SJSA1 (cell line): Measurements from ENCODE around the gene PINK1. TPM values are rescaled to one million over a fixed set of nuclear protein-coding genes. Genes with fewer than 3 reads are reported as not detected.

ENCODE experiments used
- DNase-seq, 2 experiments: peaks; one replicate each; pipeline ENCODE4 v3.0.0-alpha.2; 2015 to 2020; ENCODE audit warnings: low spot score in 2 of 2, low read depth in 1 of 2
- H3K27ac ChIP-seq: fragments of 250-450 bp; sonication (Bioruptor Pico); 2 replicates; pipeline ENCODE4 v1.5.1; 2020; ENCODE audit warnings: mild to moderate bottlenecking, moderate library complexity
- H3K27me3 ChIP-seq: fragments of 250-450 bp; sonication (Bioruptor Pico); replicated peaks from 2 replicates; pipeline ENCODE4 v1.5.1; 2020; ENCODE audit warnings: mild to moderate bottlenecking, moderate library complexity
- H3K36me3 ChIP-seq: fragments of 250-450 bp; sonication (Bioruptor Pico); 2 replicates; pipeline ENCODE4 v1.5.1; 2020; ENCODE audit warnings: mild to moderate bottlenecking
- H3K4me1 ChIP-seq: fragments of 250-450 bp; sonication (Bioruptor Pico); replicated peaks from 2 replicates; pipeline ENCODE4 v1.6.1; 2021; ENCODE audit warnings: mild to moderate bottlenecking
- H3K4me3 ChIP-seq: fragments of 250-450 bp; sonication (Bioruptor Pico); 2 replicates; pipeline ENCODE4 v1.5.1; 2020; ENCODE audit warnings: mild to moderate bottlenecking
- H3K9me3 ChIP-seq: fragments of 250-450 bp; sonication (Bioruptor Pico); replicated peaks from 2 replicates; pipeline ENCODE4 v1.5.1; 2020; ENCODE audit warnings: mild to moderate bottlenecking
- total RNA-seq: library from RNA; depleted of rRNA; stranded (reverse); fragments of >200 nt; shearing (Covaris generic); gene quantifications from 2 replicates; pipeline ENCODE4 v1.2.3, GENCODE V29; 2014

PINK1 gene
- total RNA-seq, 1 experiment from 2014 or later, result 55.0 TPM

- no peak for DNase-seq
- H3K27ac ChIP-seq, result no peak overlapping the region
- H3K4me1 ChIP-seq, result no peaks in the 10 kb centered on the region
- H3K36me3 ChIP-seq, result 0 out of 2 replicates have a peak, but pooled peaks cover 2% of the 10 kb centered on the region
- H3K9me3 ChIP-seq, result no peaks in the 10 kb centered on the region
- no peak overlapping the region for H3K4me3 ChIP-seq
- no peaks in the 10 kb centered on the region for H3K27me3 ChIP-seq
These were observed 51.4 kb downstream of the PINK1 start for GRCh38 chr1:20684651-20685050.

GRCh38 chr1:20685099-20685662 lies 51.9 kb downstream of the PINK1 start:
- Histone ChIP-seq H3K4me1 (no peaks in the 10 kb centered on the region), H3K27me3 (no peaks in the 10 kb centered on the region), H3K9me3 (no peaks in the 10 kb centered on the region), H3K36me3 (0 out of 2 replicates have a peak, but pooled peaks cover 2% of the 10 kb centered on the region), H3K4me3 (no peak overlapping the region), H3K27ac (no peak overlapping the region)
- no peak for DNase-seq

- Histone ChIP-seq H3K27ac (no peak overlapping the region), H3K36me3 (0 out of 2 replicates have a peak, but pooled peaks cover 2% of the 10 kb centered on the region), H3K9me3 (no peaks in the 10 kb centered on the region), H3K4me1 (no peaks in the 10 kb centered on the region), H3K4me3 (no peak overlapping the region), H3K27me3 (no peaks in the 10 kb centered on the region)
- no peak for DNase-seq
These were observed 52.5 kb downstream of the PINK1 start for GRCh38 chr1:20685741-20686140.

GRCh38 chr1:20686883-20687725 lies 53.8 kb downstream of the PINK1 start:
- Histone ChIP-seq H3K4me3 (no peak overlapping the region), H3K9me3 (no peaks in the 10 kb centered on the region), H3K36me3 (0 out of 2 replicates have a peak, but pooled peaks cover 2% of the 10 kb centered on the region), H3K27me3 (no peaks in the 10 kb centered on the region), H3K4me1 (no peaks in the 10 kb centered on the region), H3K27ac (no peak overlapping the region)
- DNase-seq, result no peak

GRCh38 chr1:20689645-20690056 lies 56.4 kb downstream of the PINK1 start:
- DNase-seq, result no peak
- Histone ChIP-seq H3K27me3 (no peaks in the 10 kb centered on the region), H3K27ac (no peak overlapping the region), H3K4me1 (no peaks in the 10 kb centered on the region), H3K4me3 (no peak overlapping the region), H3K9me3 (no peaks in the 10 kb centered on the region), H3K36me3 (0 out of 2 replicates have a peak, but pooled peaks cover 2% of the 10 kb centered on the region)

- no peak overlapping the region for H3K27ac ChIP-seq
- H3K36me3 ChIP-seq, result 0 out of 2 replicates have a peak, but pooled peaks cover 2% of the 10 kb centered on the region
- peaks cover 10% of the 10 kb centered on the region for H3K4me1 ChIP-seq
- H3K4me3 ChIP-seq, result no peak overlapping the region
- no peaks in the 10 kb centered on the region for H3K9me3 ChIP-seq
- no peak for DNase-seq
- H3K27me3 ChIP-seq, result no peaks in the 10 kb centered on the region
These were observed 58.6 kb downstream of the PINK1 start for GRCh38 chr1:20691872-20692271.

GRCh38 chr1:20693623-20694022 lies 60.4 kb downstream of the PINK1 start:
- H3K27ac ChIP-seq, result no peak overlapping the region
- H3K27me3 ChIP-seq, result no peaks in the 10 kb centered on the region
- peaks cover 28% of the 10 kb centered on the region for H3K4me1 ChIP-seq
- no peak overlapping the region for H3K4me3 ChIP-seq
- no peak for DNase-seq
- H3K36me3 ChIP-seq, result 0 out of 2 replicates have a peak, but pooled peaks cover 2% of the 10 kb centered on the region
- H3K9me3 ChIP-seq, result no peaks in the 10 kb centered on the region

GRCh38 chr1:20695515-20695914 lies 62.3 kb downstream of the PINK1 start:
- Histone ChIP-seq H3K27me3 (no peaks in the 10 kb centered on the region), H3K36me3 (no peaks in the 10 kb centered on the region), H3K4me1 (peaks cover 40% of the 10 kb centered on the region), H3K27ac (no peak overlapping the region), H3K9me3 (no peaks in the 10 kb centered on the region), H3K4me3 (no peak overlapping the region)
- DNase-seq, result no peak

GRCh38 chr1:20696397-20697333 lies 63.4 kb downstream of the PINK1 start:
- Histone ChIP-seq H3K9me3 (no peaks in the 10 kb centered on the region), H3K27ac (peak overlapping the region; percentile 90), H3K4me3 (peak overlapping the region; percentile 42), H3K4me1 (peaks cover 44% of the 10 kb centered on the region), H3K27me3 (no peaks in the 10 kb centered on the region), H3K36me3 (no peaks in the 10 kb centered on the region)
- peak; percentile 93 to 96 for DNase-seq

- H3K4me1 ChIP-seq, result peaks cover 44% of the 10 kb centered on the region
- DNase-seq, result no peak
- peak overlapping the region; percentile 90 for H3K27ac ChIP-seq
- no peak overlapping the region for H3K4me3 ChIP-seq
- no peaks in the 10 kb centered on the region for H3K9me3 ChIP-seq
- H3K27me3 ChIP-seq, result no peaks in the 10 kb centered on the region
- H3K36me3 ChIP-seq, result no peaks in the 10 kb centered on the region
These were observed 64.3 kb downstream of the PINK1 start for GRCh38 chr1:20697563-20697962.

GRCh38 chr1:20698195-20698910 lies 65.1 kb downstream of the PINK1 start:
- DNase-seq, result peak; percentile 73 to 89
- no peaks in the 10 kb centered on the region for H3K27me3 ChIP-seq
- no peaks in the 10 kb centered on the region for H3K9me3 ChIP-seq
- peaks cover 44% of the 10 kb centered on the region for H3K4me1 ChIP-seq
- no peaks in the 10 kb centered on the region for H3K36me3 ChIP-seq
- H3K27ac ChIP-seq, result peak overlapping the region; percentile 90
- no peak overlapping the region for H3K4me3 ChIP-seq

- Histone ChIP-seq H3K4me3 (no peak overlapping the region), H3K9me3 (no peaks in the 10 kb centered on the region), H3K27me3 (no peaks in the 10 kb centered on the region), H3K27ac (peak overlapping the region; percentile 90), H3K4me1 (peaks cover 44% of the 10 kb centered on the region), H3K36me3 (no peaks in the 10 kb centered on the region)
- no peak for DNase-seq
These were observed 66.3 kb downstream of the PINK1 start for GRCh38 chr1:20699558-20699957.

GRCh38 chr1:20700636-20701215 lies 67.5 kb downstream of the PINK1 start:
- no peak for DNase-seq
- Histone ChIP-seq H3K27ac (no peak overlapping the region), H3K4me3 (no peak overlapping the region), H3K36me3 (no peaks in the 10 kb centered on the region), H3K9me3 (no peaks in the 10 kb centered on the region), H3K27me3 (no peaks in the 10 kb centered on the region), H3K4me1 (peaks cover 50% of the 10 kb centered on the region)
